Endothelial cell of umbilical vein (primary cell): ENCODE measurements around the gene CADPS. TPM values are rescaled to one million over a fixed set of nuclear protein-coding genes. Genes with fewer than 3 reads are reported as not detected.

Source experiments
- BruUV-seq: library from RNA; stranded (reverse); fragments of 400-500 nt; replicated peaks from 2 replicates; lab custom pipeline; 2021; lab: Mats Ljungman, UMichigan
- CTCF ChIA-PET: fragments of 300-600, 350-600 bp; sonication (Branson Sonifier 250); formaldehyde crosslinking; loops from one replicate; lab custom pipeline; 2021; ENCODE audit warnings: antibody characterized with exemption, inconsistent platforms; lab: Charles Lee
- POLR2A ChIA-PET: fragments of 300-600, 350-600 bp; sonication (Branson Sonifier 250); formaldehyde crosslinking; loops from one replicate; lab custom pipeline; 2021; ENCODE audit warnings: antibody characterized with exemption, inconsistent platforms; lab: Charles Lee
- DNase-seq: peaks from one replicate; pipeline ENCODE4 v3.0.0-alpha.2; 2011; ENCODE audit warnings: low read depth, low spot score
- FAIRE-seq: peaks from 2 replicates; lab custom pipeline; 2011; peaks lifted over from hg19 to GRCh38; lab: Jason Lieb, UNC
- H2AFZ ChIP-seq: 2 replicates; pipeline ENCODE4 v1.6.0; 2012; ENCODE audit warnings: low read depth, low read length, control low read depth, inconsistent platforms
- H3K27ac ChIP-seq: 2 replicates; pipeline ENCODE4 v1.5.1; 2011; ENCODE audit warnings: low read depth, mild to moderate bottlenecking, control low read depth, low read length, moderate library complexity; ENCODE audit not compliant: insufficient read depth
- H3K27me3 ChIP-seq, 2 experiments: 2 replicates each; pipeline versions ENCODE4 v1.6.0 to v1.6.1; 2011; ENCODE audit warnings: low read length in 2 of 2, mixed read lengths in 1 of 2; ENCODE audit not compliant: control insufficient read depth in 2 of 2, insufficient read depth in 2 of 2
- H3K36me3 ChIP-seq, 2 experiments: 2 replicates in 1 of 2; 3 replicates in 1 of 2; pipeline ENCODE4 v1.5.1; 2011; ENCODE audit warnings: low read length in 2 of 2, mild to moderate bottlenecking in 1 of 2, moderate library complexity in 1 of 2; ENCODE audit not compliant: control insufficient read depth in 2 of 2, insufficient read depth in 2 of 2; ENCODE audit errors: extremely low read depth in 1 of 2
- H3K4me1 ChIP-seq: 3 replicates; pipeline ENCODE4 v1.5.1; 2011; ENCODE audit warnings: mild to moderate bottlenecking, low read length; ENCODE audit not compliant: control insufficient read depth, insufficient read depth; ENCODE audit errors: extremely low read depth
- H3K4me2 ChIP-seq: 2 replicates; pipeline ENCODE4 v1.6.1; 2011; ENCODE audit warnings: low read length, control low read depth, mixed read lengths; ENCODE audit not compliant: insufficient read depth
- H3K4me3 ChIP-seq, 3 experiments: fragments of 200-600 bp in 1 of 3; sonication (generic), shearing (Covaris generic) in 1 of 3; replicated peaks in 1 of 3; 2 replicates each; pipeline ENCODE4 v1.5.1; 2011 to 2016; ENCODE audit warnings: control low read depth in 3 of 3, low read length in 3 of 3, mild to moderate bottlenecking in 2 of 3, inconsistent platforms in 1 of 3, low read depth in 1 of 3, moderate library complexity in 1 of 3; ENCODE audit not compliant: insufficient read depth in 1 of 3
- H3K79me2 ChIP-seq: 2 replicates; pipeline ENCODE4 v1.6.0; 2012; ENCODE audit warnings: low read length, inconsistent platforms; ENCODE audit not compliant: control insufficient read depth, insufficient read depth
- H3K9ac ChIP-seq: replicated peaks from 2 replicates; pipeline ENCODE3; 2011; ENCODE audit warnings: low read length, control low read depth; ENCODE audit not compliant: insufficient read depth; ENCODE audit errors: extremely low read depth
- H3K9me1 ChIP-seq: replicated peaks from 3 replicates; pipeline ENCODE4 v1.6.0; 2011; ENCODE audit warnings: mild to moderate bottlenecking, low read length; ENCODE audit not compliant: control insufficient read depth, insufficient read depth; ENCODE audit errors: extremely low read depth
- H3K9me3 ChIP-seq: replicated peaks from 2 replicates; pipeline ENCODE4 v1.5.1; 2012; ENCODE audit warnings: low read length, inconsistent platforms; ENCODE audit not compliant: control insufficient read depth, insufficient read depth
- H4K20me1 ChIP-seq: replicated peaks from 2 replicates; pipeline ENCODE3; 2011; ENCODE audit warnings: mild to moderate bottlenecking, low read length; ENCODE audit not compliant: control insufficient read depth, insufficient read depth; ENCODE audit errors: extremely low read depth
- CTCF ChIP-seq, 2 donors: IDR thresholded peaks; 1 replicate in 1 of 2; 2 replicates in 1 of 2; pipeline ENCODE4 v1.5.1; 2011; ENCODE audit warnings: low read length in 2 of 2, mild to moderate bottlenecking in 2 of 2, moderate library complexity in 2 of 2, control low read depth in 1 of 2, inconsistent platforms in 1 of 2, low read depth in 1 of 2; ENCODE audit not compliant: insufficient read depth in 1 of 2; ENCODE audit errors: extremely low read depth in 1 of 2
- EZH2 ChIP-seq: IDR thresholded peaks from 2 replicates; pipeline ENCODE4 v1.6.1; 2012; ENCODE audit warnings: borderline replicate concordance, low read depth, mild to moderate bottlenecking, moderate library complexity, low read length, inconsistent platforms; ENCODE audit not compliant: severe bottlenecking
- FOS ChIP-seq: IDR thresholded peaks from 2 replicates; pipeline ENCODE4 v1.6.1; 2011; ENCODE audit warnings: mild to moderate bottlenecking, low read length, moderate library complexity, borderline replicate concordance; ENCODE audit not compliant: insufficient read depth
- GATA2 ChIP-seq: IDR thresholded peaks from 2 replicates; pipeline ENCODE4 v1.7.0; 2011; ENCODE audit warnings: low read depth, mild to moderate bottlenecking, moderate library complexity, mixed read lengths, low read length; ENCODE audit not compliant: insufficient read length, insufficient read depth
- POLR2A ChIP-seq: IDR thresholded peaks from 2 replicates; pipeline ENCODE4 v1.6.1; 2012; ENCODE audit warnings: low read depth, mild to moderate bottlenecking, control low read depth, low read length
- POLR2AphosphoS5 ChIP-seq: IDR thresholded peaks from 2 replicates; pipeline ENCODE4 v1.6.1; 2012; ENCODE audit warnings: low read depth, mild to moderate bottlenecking, control low read depth, low read length, moderate library complexity; ENCODE audit not compliant: insufficient read depth
- dilution Hi-C: fragments of 300-500 bp; cut with MboI; formaldehyde crosslinking; loops from one replicate; pipeline ENCODE4 v1.15.0; 2019; ENCODE audit warnings: low sequenced_read_pairs; ENCODE audit not compliant: extremely low pct_ligation_motif_present
- intact Hi-C: fragments of 100-400 bp; cut with micrococcal nuclease; formaldehyde crosslinking; loops from one replicate; pipeline ENCODE4 v1.10.0; 2022
- polyA plus RNA-seq, 4 experiments: library from polyadenylated mRNA; depleted of rRNA in 3 of 4; stranded (reverse) in 3 of 4; unstranded in 1 of 4; fragments of >200 nt; gene quantifications; 2 replicates each; pipeline versions ENCODE4 v1.2.1 to v1.2.3, GENCODE V29; 2011 to 2012; ENCODE audit warnings: missing spikeins in 1 of 4
- total RNA-seq: library from RNA; stranded (reverse); gene quantifications from 2 replicates; pipeline ENCODE4 v1.2.3, GENCODE V29; 2021
- TF ChIP-seq, protein P1 (sequence below): IDR thresholded peaks from 2 replicates; pipeline ENCODE4 v1.6.1; 2011; ENCODE audit not compliant: insufficient read depth, insufficient read length

The CADPS gene
- total and polyA plus RNA-seq, 2 donors (not counting 3 experiments of a cell fraction or from before 2014, with no cell fraction given), result not detected

GRCh38 chr3:62475306-62475705 lies 399.9 kb downstream of the CADPS start:
- no peaks in the 10 kb centered on the region for H3K4me1 ChIP-seq
- dilution Hi-C loops, result no loop called here
- H2AFZ ChIP-seq, result no peak overlapping the region
- no peaks in the 10 kb centered on the region for H3K79me2 ChIP-seq
- H3K27me3 ChIP-seq, result no peaks in the 10 kb centered on the region
- no peak for FAIRE-seq
- no peak overlapping the region for H3K27ac ChIP-seq
- DNase-seq, result no peak
- H3K4me3 ChIP-seq, result no peak overlapping the region
- CTCF ChIA-PET, result no interaction called here
- TF ChIP-seq, protein P1, sequence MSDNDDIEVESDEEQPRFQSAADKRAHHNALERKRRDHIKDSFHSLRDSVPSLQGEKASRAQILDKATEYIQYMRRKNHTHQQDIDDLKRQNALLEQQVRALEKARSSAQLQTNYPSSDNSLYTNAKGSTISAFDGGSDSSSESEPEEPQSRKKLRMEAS, result no peak
- TF ChIP-seq EZH2 (no peak), POLR2A (no peak), FOS (no peak), GATA2 (no peak)
- POLR2A ChIA-PET, result no interaction called here
- H3K9me1 ChIP-seq, result no peaks in the 10 kb centered on the region
- H3K4me2 ChIP-seq, result no peak overlapping the region
- no peaks in the 10 kb centered on the region for H3K9me3 ChIP-seq
- no peak overlapping the region for H3K9ac ChIP-seq
- BruUV-seq, result no TSS peak
- no peaks in the 10 kb centered on the region for H4K20me1 ChIP-seq
- no peaks in the 10 kb centered on the region for H3K36me3 ChIP-seq
- intact Hi-C loops, result no loop called here

- Histone ChIP-seq H3K4me3 (no peak overlapping the region), H3K9me1 (no peaks in the 10 kb centered on the region), H3K9me3 (no peaks in the 10 kb centered on the region), H3K27me3 (no peaks in the 10 kb centered on the region), H2AFZ (no peak overlapping the region), H3K79me2 (no peaks in the 10 kb centered on the region), H3K4me2 (no peak overlapping the region), H3K4me1 (no peaks in the 10 kb centered on the region), H4K20me1 (no peaks in the 10 kb centered on the region), H3K36me3 (no peaks in the 10 kb centered on the region), H3K27ac (no peak overlapping the region), H3K9ac (no peak overlapping the region)
- dilution Hi-C loops, result no loop called here
- no TSS peak for BruUV-seq
- intact Hi-C loops, result no loop called here
- CTCF ChIA-PET, result no interaction called here
- POLR2A ChIA-PET, result no interaction called here
- DNase-seq (no peak), FAIRE-seq (no peak)
- TF ChIP-seq GATA2 (no peak), POLR2AphosphoS5 (no peak), FOS (no peak), CTCF (IDR thresholded peaks at IDR 0.05; ENCODE audit: extremely low read depth in 1 of 2, insufficient read depth in 1 of 2, low read depth in 1 of 2, low read length in 2 of 2) (no peak)
These were observed 407.1 kb downstream of the CADPS start for GRCh38 chr3:62467966-62468722.
